Fibroblast of lung (primary cell): ENCODE measurements around the gene STARD13. TPM values are rescaled to one million over a fixed set of nuclear protein-coding genes. Genes with fewer than 3 reads are reported as not detected.

Experiments
- DNase-seq, 2 donors: peaks; one replicate each; pipeline versions ENCODE4 v3.0.0 to v3.0.0-alpha.2; 2010; ENCODE audit warnings: low read depth in 2 of 2
- H2AFZ ChIP-seq: 2 replicates; pipeline ENCODE4 v1.5.1; 2012; ENCODE audit warnings: low read length, control low read depth, inconsistent platforms
- H3K27ac ChIP-seq: 2 replicates; pipeline ENCODE4 v1.5.1; 2011; ENCODE audit warnings: low read length, control low read depth; ENCODE audit not compliant: insufficient read depth
- H3K27me3 ChIP-seq: 2 replicates; pipeline ENCODE4 v1.5.1; 2011; ENCODE audit warnings: mild to moderate bottlenecking, low read length; ENCODE audit not compliant: control insufficient read depth, insufficient read depth
- H3K36me3 ChIP-seq: 2 replicates; pipeline ENCODE4 v1.5.1; 2011; ENCODE audit warnings: low read length; ENCODE audit not compliant: control insufficient read depth, insufficient read depth
- H3K4me1 ChIP-seq: 2 replicates; pipeline ENCODE4 v1.5.1; 2011; ENCODE audit warnings: low read length; ENCODE audit not compliant: control insufficient read depth, insufficient read depth; ENCODE audit errors: extremely low read depth
- H3K4me2 ChIP-seq: 2 replicates; pipeline ENCODE4 v1.5.1; 2011; ENCODE audit warnings: low read length, control low read depth; ENCODE audit not compliant: insufficient read depth; ENCODE audit errors: extremely low read depth
- H3K4me3 ChIP-seq, 4 experiments: fragments of 200-600 bp in 1 of 4; sonication (generic) in 1 of 4; replicated peaks in 1 of 4; 2 replicates each; pipeline ENCODE4 v1.5.1; 2011 to 2016; ENCODE audit warnings: low read length in 4 of 4, low read depth in 3 of 4, mild to moderate bottlenecking in 3 of 4, control low read depth in 2 of 4, inconsistent platforms in 1 of 4, mixed read lengths in 1 of 4; ENCODE audit not compliant: insufficient read depth in 1 of 4; ENCODE audit errors: control extremely low read depth in 1 of 4
- H3K79me2 ChIP-seq: 2 replicates; pipeline ENCODE4 v1.5.1; 2012; ENCODE audit warnings: mild to moderate bottlenecking, low read length, inconsistent platforms; ENCODE audit not compliant: control insufficient read depth, insufficient read depth
- H3K9ac ChIP-seq: 2 replicates; pipeline ENCODE4 v1.5.1; 2011; ENCODE audit warnings: mild to moderate bottlenecking, low read length, control low read depth; ENCODE audit not compliant: insufficient read depth
- H3K9me3 ChIP-seq: 2 replicates; pipeline ENCODE4 v1.5.1; 2012; ENCODE audit warnings: low read depth, low read length; ENCODE audit not compliant: control insufficient read depth, insufficient read depth
- H4K20me1 ChIP-seq: 2 replicates; pipeline ENCODE4 v1.5.1; 2011; ENCODE audit warnings: low read length; ENCODE audit not compliant: control insufficient read depth, insufficient read depth; ENCODE audit errors: extremely low read depth
- CTCF ChIP-seq, 2 donors: IDR thresholded peaks in 1 of 2; conservative IDR thresholded peaks in 1 of 2; 1 replicate in 1 of 2; 2 replicates in 1 of 2; pipeline ENCODE4 v1.5.1; 2011 to 2012; ENCODE audit warnings: low read length in 2 of 2, control low read depth in 1 of 2, inconsistent platforms in 1 of 2, low read depth in 1 of 2, mild to moderate bottlenecking in 1 of 2
- EZH2 ChIP-seq: IDR thresholded peaks from 2 replicates; pipeline ENCODE4 v1.5.1; 2012; ENCODE audit warnings: low read length, control low read depth, mild to moderate bottlenecking; ENCODE audit errors: missing control alignments
- polyA plus RNA-seq, 2 donors: library from polyadenylated mRNA; depleted of rRNA in 1 of 2; stranded (reverse) in 1 of 2; unstranded in 1 of 2; fragments of >200 nt; gene quantifications; 2 replicates each; pipeline ENCODE4 v1.2.1, GENCODE V29; 2011 to 2012; ENCODE audit warnings: missing spikeins in 1 of 2
- total RNA-seq: library from RNA; depleted of rRNA; stranded (reverse); fragments of >200 nt; gene quantifications from 2 replicates; pipeline ENCODE4 v1.2.1, GENCODE V29; 2014

The STARD13 gene
- total and polyA plus RNA-seq, 2 donors (not counting 1 experiment from before 2014, with no cell fraction given), result 25.2 to 44.6 TPM

- DNase-seq, result no peak
- no peaks in the 10 kb centered on the region for H3K9me3 ChIP-seq
- no peak overlapping the region for H2AFZ ChIP-seq
- no peak overlapping the region for H3K9ac ChIP-seq
- H3K4me3 ChIP-seq, result no peak overlapping the region
- no peaks in the 10 kb centered on the region for H3K27me3 ChIP-seq
- peaks cover 98% of the 10 kb centered on the region for H3K79me2 ChIP-seq
- H3K4me1 ChIP-seq, result peaks cover 23% of the 10 kb centered on the region
- H3K36me3 ChIP-seq, result peaks cover 2% of the 10 kb centered on the region
- no peak for TF ChIP-seq CTCF (conservative IDR thresholded peaks at IDR 0.05 in 1 of 2, IDR thresholded peaks at IDR 0.05 in 1 of 2; ENCODE audit: low read depth in 1 of 2, low read length in 2 of 2)
- TF ChIP-seq EZH2, result no peak
- H3K4me2 ChIP-seq, result peak overlapping the region; percentile 73
- no peaks in the 10 kb centered on the region for H4K20me1 ChIP-seq
- peak overlapping the region; percentile 70 for H3K27ac ChIP-seq
These were observed 5.2 kb downstream of the STARD13 start for GRCh38 chr13:33280279-33280905.

DNA sequence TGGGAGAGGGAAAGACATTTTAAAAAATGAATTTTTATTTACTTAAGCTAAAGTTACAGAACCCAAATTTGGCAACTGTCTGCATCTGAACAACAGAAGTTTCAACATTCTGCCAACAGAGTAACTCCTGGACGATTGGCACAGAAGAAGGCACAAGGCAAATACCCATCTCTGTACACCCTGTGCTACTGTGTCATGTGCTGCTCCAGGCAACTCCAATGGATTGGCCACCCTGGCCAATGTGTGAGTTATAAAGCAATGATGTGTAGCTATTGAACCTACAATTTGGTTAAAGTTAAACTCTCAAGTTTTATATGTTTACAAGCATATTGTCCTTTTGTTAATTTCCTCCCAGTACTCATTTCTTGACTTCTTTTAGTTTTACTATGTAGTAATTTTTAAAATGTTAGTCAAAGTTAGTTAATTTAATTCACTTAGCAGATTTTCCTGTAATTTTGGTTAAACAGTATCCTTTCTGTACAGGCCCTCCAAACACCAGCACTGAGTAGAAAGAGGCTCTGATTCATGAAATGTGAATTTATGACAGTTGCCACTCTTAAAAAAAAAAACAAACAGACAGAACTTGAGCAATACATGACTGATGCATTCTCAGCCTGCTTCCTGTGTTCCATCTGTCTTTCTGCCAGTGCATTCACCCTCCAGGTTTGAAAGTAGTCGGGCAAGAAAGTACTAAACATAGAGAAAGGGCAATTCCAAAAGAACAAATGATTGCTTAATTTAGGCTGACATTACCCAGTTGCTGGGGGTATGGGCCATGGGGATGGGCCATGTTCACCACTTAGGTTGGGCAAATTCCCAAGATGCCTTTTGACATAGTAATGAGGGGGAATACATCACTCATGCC is 5.9 kb downstream of the STARD13 start:
- Histone ChIP-seq H2AFZ (no peak overlapping the region), H3K9me3 (no peaks in the 10 kb centered on the region), H4K20me1 (no peaks in the 10 kb centered on the region), H3K4me2 (peak overlapping the region; percentile 73), H3K27ac (peak overlapping the region; percentile 70), H3K36me3 (peaks cover 2% of the 10 kb centered on the region), H3K4me1 (peaks cover 25% of the 10 kb centered on the region), H3K79me2 (peaks cover 98% of the 10 kb centered on the region), H3K9ac (no peak overlapping the region), H3K4me3 (no peak overlapping the region), H3K27me3 (no peaks in the 10 kb centered on the region)
- peak; percentile 64 to 86 for DNase-seq
- TF ChIP-seq CTCF (conservative IDR thresholded peaks at IDR 0.05 in 1 of 2, IDR thresholded peaks at IDR 0.05 in 1 of 2; ENCODE audit: low read depth in 1 of 2, low read length in 2 of 2) (no peak), EZH2 (no peak)

DNA sequence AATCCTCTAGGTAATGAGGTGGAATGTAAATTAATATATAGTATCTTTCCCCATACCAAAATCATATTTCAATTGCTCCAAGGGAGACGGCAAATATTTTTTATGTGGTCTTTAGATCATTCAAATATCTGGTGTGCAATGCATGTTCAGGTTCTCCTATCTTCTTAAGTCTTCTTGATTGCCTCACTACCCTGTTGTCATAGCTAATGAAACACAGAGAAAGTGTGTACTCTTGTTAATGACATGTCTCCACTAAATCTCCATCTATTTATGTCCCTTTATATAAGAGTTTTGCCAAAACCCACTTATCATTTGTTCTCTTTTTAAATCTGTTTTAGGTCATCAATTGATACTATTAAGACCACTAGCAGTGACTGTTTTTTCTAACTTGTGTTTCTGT is 6.6 kb downstream of the STARD13 start:
- H3K4me3 ChIP-seq, result no peak overlapping the region
- no peak overlapping the region for H3K27ac ChIP-seq
- H3K9ac ChIP-seq, result no peak overlapping the region
- DNase-seq, result no peak
- peaks cover 2% of the 10 kb centered on the region for H3K36me3 ChIP-seq
- peaks cover 31% of the 10 kb centered on the region for H3K4me1 ChIP-seq
- peak overlapping the region; percentile 73 for H3K4me2 ChIP-seq
- no peaks in the 10 kb centered on the region for H4K20me1 ChIP-seq
- TF ChIP-seq EZH2 (no peak), CTCF (conservative IDR thresholded peaks at IDR 0.05 in 1 of 2, IDR thresholded peaks at IDR 0.05 in 1 of 2; ENCODE audit: low read depth in 1 of 2, low read length in 2 of 2) (no peak)
- H3K79me2 ChIP-seq, result peaks cover 98% of the 10 kb centered on the region
- no peak overlapping the region for H2AFZ ChIP-seq
- no peaks in the 10 kb centered on the region for H3K27me3 ChIP-seq
- H3K9me3 ChIP-seq, result no peaks in the 10 kb centered on the region
